ENCODE data around the gene NR1I3. TPM values are rescaled to one million over a fixed set of nuclear protein-coding genes. Genes with fewer than 3 reads are reported as not detected.

Gene NR1I3
- total RNA-seq, 1 donor from 2014 or later, result not detected

DNA sequence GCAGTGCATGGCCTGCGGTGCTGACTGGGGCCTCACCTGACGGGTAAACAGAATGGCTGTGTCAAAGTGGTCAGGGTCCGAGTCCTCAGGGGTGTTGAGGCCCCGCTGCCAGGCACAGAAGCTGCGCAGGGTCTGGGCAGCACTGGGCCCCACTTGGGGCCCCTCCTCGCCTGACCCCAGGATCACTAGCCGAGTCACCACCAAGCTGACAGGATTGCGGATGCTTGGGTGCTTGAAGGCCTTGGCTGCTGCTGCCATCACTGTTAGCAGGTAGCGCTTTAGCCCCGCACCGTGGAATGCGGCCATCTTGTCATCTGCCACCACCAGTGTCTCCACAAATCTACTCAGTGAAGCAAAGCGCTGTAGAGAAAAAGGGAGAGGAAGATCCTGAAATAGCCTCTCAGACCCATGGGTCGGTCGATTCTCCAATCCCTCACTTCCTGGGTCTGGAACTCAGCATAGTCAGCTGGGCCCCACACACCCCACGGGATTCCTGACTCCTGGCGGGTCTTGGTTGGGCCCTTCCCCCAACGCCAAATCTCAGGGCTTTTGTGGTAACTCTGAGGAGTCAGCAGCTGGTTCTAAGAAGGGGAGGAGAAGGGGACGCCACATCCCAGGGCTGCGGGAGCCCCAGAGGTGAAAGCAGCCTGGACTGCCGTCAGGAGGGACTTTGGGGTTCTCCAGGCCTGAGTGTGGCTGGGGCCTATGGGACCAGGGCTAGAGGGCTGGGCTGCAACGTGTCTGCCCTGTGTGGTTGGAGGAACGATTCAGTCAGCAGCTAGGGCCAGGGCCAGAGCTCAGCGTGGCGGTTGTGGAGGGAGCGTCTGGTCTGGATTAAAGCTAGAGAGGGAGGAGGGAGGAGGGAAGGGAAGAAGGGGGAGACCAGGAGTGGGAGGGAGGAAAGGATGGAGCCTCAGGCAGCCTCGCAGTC is 41.2 kb downstream of the NR1I3 start:
- intact Hi-C loops (cut with micrococcal nuclease), result no loop called here

DNA sequence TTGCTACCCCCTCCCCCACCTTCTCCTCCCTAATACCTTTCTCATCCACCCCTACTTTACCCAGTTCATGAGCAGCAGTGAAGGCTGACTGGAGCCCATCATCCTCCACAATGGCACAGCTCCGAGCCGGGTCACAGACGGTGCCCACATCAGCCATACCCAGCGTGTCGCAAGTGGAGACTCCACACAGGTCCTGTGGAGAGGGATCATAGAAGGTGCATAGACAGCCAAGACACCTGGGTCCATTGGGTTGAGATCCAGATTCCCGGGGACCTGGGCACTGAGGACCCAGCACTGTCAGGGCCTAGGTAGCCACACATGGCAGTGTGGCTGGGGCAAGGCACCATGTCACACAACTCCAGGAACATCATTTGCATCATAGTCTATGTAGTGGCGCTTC is 41.9 kb downstream of the NR1I3 start:
- intact Hi-C loops (cut with micrococcal nuclease), result no loop called here

DNA sequence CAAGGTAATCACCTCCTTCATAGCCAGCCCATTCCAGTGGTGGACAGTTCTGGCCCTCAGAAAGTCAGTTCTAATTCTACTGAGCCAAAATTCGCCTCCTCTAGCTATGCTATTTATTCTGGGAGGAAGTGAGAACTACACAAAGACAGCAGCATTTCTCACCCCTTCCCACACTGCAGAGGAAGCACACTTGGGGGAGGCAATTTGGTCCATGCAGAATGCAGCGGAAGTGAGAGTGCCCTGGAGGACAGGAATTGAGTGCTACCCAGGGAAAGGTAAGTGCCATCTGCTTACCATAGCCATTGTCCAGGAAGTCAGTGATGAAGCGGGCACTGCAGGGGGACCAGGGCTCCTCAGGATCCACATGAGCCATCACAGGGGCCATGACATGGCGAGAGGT is 42.8 kb downstream of the NR1I3 start:
- intact Hi-C loops (cut with micrococcal nuclease), result no loop called here

DNA sequence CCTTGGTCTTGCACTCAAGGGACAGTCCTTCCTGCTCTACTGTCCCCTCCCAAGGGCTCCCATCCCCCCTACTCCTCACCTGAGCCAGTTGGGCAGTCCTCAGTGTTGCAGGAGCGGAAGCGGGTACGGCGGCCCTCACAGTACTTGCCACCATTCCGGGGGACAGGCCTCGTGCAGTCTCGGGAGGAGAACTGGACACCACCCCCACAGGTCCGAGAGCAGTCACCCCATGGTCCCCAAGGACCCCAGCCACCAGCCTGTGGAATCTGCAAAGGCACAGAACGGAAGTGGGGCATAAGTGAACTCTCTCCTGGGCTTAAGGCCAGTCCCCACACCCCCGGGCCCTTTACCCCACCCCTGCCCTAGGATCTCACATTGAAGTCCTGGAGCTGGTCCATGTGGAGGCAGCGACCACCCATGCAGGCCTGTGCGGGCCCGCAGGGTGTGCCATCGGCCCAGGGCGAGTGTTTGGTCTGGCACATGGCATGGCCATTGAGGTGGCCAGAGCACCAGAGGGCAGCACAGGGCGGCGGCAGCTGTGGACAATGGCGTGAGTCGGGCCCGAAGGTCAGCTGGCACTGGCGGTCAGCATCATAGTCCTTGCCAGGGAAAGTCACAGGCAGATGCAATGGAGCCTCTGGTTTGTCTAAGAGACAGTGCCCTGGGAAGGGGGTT is 44.3 kb downstream of the NR1I3 start:
- intact Hi-C loops (cut with micrococcal nuclease), result loop anchor here (2.0 kb wide), 1 partner anchor 17 kb away; no protein-coding TSS in a partner anchor

DNA sequence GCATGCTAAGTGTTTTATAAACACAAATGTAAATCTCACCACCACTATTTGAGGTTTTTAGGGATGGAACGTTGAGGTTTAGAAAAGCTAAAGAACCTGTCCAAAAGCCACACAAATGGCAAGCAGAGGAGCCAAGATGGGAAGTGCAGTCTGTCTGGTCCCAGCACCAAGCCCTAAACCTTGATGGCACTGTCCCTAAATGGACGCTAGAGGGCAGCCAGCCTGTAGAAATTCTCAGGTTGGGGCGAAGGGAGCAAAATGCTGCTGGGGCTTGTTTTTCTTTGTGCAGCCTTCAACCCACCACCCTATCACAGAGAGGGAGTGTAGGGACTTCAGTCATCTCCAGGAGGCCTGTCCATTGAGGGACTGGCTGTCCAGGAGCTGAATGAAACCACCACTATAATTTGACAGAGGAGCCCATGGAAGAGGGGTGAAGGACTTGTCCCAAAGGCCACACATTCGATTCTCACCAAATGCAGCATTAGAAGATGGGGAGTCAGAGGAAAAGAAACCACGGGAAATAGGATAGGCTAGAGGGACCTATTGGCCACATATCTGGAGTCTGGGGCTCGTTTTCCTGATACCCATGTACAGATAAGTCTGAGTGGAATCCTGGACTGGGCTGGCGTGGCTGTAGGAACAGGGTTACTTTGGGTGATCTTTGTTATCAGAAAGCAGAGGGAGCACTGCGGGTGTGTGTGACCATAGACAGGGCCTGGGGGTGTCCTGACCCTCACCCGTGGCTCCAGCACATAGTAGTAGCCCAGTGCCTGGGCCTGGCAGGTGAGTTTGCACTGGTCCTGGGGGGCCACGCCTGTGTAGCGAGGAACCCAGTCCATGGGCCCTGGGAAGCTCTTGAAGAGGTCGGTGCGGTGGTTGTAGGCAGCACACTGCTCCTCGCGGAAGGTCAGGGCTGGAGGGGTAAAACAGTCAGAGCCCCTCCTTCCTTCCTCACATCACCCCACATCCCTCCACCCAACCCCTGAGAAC is 45.2 kb downstream of the NR1I3 start:
- intact Hi-C loops (cut with micrococcal nuclease), result loop anchor here (1.0 to 2.0 kb wide), 7 partner anchors 10 to 190 kb away; partner anchors contain the start of genes B4GALT3 and NDUFS2

DNA sequence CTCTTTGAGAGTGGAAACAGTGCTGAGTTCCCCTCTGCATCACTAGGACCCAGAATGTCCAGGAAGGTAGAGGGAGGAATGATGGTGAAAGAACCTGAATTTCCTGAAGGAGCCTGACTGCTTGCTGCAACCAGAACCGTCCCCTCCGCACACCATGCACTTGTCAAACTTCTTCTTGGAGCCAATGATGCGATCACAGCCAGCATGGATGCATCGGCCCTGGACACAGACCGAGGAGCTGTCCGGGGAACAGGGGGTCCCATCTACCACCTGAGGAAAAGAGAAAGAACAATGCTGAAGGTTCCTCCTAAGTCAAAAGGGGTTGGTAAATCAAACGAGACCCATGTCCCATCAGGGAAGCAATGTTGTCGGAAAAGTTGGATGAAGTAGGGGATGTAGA is 46.0 kb downstream of the NR1I3 start:
- intact Hi-C loops (cut with micrococcal nuclease), result loop anchor here (1.0 to 2.0 kb wide), 7 partner anchors 10 to 190 kb away; partner anchors contain the start of genes B4GALT3 and NDUFS2

DNA sequence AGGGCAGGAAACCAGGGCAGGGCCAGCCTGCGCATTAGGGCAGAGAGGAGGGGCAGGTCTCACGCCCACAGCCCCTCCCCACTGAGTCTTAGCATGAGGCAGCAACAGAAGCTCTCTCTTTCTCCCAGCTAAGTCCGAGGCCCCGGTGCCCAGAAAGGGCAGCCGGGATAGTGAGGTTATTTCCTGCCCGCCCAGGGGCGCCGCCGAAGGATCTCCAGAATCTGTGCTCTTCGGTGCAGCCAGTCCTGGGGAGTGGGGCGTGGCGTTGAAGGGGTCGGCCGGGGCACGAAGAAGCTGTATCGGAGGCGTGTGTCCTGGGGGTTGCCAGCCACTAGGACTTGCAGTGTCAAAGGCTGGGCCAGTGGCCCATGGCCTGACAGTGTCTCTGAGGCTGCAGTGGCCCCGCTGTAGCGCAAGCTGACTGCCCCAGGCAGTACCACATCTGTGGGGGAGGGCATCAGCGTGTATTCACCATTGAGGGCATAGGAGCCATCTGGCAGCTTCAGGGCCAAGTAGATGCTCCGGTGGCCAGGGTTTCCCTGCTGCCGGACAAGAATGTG is 47.0 kb downstream of the NR1I3 start:
- intact Hi-C loops (cut with micrococcal nuclease), result no loop called here

DNA sequence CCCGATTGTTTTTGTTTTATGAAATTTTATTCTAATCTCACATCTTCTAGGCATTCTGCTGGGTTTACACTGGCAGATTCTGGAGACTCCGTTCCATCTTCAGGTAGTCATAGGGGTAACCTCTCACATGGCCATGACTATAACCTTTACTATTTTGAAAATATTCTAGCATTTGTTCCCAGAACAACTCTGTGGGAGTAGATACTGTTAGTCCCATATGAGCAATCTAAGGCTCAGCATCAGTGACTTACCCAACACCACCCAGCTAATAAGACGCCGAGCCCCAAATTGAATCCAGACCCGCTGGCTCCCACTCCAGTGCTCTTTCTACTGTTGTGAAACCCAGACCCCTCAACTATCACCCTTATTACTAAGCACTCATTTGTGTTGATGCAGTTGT is 49.0 kb downstream of the NR1I3 start:
- intact Hi-C loops (cut with micrococcal nuclease), result no loop called here

DNA sequence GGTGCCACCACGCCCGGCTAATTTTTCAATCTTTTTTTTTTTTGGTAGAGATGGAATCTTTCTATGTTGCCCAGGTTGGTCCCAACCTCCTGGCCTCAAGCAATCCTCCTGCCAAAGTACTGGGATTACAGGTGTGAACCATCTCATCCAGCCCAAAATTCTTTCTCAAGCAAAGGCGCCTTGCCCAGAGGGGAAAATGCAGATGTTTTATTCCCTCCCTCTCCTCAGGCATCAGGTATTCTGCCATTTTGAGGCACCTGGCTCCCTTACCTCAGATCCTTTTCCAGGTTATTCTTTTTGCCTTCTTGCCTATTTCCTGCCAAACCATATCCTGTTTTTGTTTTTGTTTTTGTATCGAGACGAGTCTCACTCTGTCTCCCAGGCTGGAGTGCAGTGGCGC is 49.6 kb downstream of the NR1I3 start:
- intact Hi-C loops (cut with micrococcal nuclease), result no loop called here

DNA sequence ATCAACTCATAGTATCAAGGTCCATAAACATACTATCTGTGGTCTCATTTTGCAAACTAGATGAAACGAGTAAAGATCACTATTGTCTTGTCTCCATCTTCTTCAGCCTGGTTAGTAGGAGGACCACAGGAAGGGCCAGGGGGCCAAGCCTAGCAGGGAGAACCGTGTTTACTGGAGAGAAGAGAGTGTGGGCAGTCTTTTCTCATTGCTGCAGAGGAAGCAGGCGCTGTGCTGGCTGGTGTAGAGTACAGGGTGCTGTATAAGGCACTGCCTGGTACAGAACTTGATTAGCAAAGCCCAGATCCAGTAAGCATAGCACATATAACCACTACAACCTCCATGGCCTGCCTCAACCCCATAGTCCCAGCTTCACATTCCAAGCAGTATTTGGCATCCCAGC is 50.7 kb downstream of the NR1I3 start:
- intact Hi-C loops (cut with micrococcal nuclease), result loop anchor here (1.0 kb wide), 1 partner anchor 10 kb away; the partner anchor contains the start of gene B4GALT3

DNA sequence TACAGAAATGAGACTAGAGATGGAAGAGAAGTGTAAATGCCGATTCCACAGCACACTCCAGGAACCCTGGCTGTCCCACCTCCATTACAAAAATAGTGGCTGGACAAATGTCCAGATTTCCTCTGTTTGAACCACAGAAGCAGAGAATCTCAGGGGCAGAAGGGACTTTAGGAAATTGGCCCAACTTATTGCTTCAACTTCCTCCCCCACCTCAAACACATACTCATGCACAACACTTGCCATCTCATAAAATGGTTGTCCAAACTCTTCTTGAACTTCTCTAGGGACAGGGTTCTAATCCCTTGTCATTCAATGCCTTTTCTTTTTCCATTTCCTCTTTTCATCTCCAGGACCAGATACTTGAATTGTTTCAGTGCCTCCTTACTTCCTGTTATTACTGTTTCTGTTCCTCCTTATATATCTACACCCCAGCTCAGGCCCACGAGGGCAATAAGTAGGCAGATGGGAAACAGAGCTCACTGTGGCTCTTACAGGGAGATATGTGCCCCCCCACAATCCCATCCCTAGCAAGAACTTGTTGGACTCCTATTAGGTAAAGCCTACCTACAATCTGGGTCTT is 52.2 kb downstream of the NR1I3 start:
- intact Hi-C loops (cut with micrococcal nuclease), result loop anchor here (1.0 kb wide), 2 partner anchors 16 to 33 kb away; partner anchors contain the start of genes NDUFS2 and UFC1

DNA sequence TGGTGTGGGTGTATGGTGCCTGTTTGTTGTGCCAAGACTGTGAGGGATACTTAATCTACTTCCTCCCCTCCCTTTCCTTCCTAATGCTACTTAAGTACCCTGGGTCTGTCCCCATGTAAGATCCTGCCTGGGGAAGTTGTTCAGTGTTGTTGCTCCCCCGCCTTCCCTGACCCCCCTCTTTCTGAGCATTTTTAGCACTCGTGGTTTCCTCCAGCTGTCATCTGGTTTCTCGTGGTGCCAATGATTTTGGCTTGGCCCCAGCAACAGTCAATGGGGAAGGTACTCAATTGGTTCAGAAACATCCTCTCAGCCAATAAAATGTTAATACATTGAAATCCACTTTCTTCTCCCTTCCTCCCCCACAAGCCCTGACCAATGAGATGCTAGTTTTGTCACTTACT is 52.7 kb downstream of the NR1I3 start:
- intact Hi-C loops (cut with micrococcal nuclease), result loop anchor here (1.0 kb wide), 2 partner anchors 17 to 32 kb away; partner anchors contain the start of genes NDUFS2 and UFC1

DNA sequence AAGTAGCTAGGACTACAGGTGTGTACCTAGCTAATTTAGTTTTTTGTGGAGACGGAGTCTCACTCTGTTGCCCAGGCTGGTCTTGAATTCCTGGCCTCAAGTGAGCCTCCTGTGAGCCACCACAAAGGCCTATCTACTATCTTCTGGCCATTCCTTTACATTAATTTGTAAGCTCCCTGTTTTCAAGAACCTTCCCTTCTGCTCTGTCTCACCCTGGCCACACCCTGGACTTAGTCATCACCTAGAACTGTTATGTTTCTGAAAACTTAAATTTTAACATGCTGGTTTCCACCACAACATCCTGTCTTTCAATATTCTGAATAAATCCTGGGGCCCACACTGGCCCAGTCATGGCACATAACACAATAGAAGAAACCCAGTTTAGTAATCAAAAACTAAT is 55.8 kb downstream of the NR1I3 start:
- intact Hi-C loops (cut with micrococcal nuclease), result loop anchor here (1.0 kb wide), 3 partner anchors 10 to 43 kb away; partner anchors contain the start of gene PPOX

DNA sequence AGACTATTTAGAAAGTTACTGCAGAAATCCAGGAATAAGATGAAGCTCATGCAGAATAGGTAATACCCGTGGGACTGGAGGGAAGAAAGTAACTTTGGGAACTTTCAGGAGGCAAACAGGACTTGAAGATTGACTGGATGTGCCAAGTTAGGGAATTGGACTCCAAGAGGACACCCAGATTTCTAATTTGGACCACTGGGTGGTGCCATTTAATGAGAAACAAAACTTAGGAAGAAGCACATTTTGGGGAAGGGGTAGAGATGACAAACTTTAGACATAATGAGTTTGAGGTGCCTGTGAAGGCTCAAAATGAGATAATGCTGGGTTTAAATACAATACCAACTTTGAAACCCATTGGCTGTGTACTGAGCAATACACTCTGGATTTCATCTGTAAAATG is 57.4 kb downstream of the NR1I3 start:
- intact Hi-C loops (cut with micrococcal nuclease), result no loop called here

DNA sequence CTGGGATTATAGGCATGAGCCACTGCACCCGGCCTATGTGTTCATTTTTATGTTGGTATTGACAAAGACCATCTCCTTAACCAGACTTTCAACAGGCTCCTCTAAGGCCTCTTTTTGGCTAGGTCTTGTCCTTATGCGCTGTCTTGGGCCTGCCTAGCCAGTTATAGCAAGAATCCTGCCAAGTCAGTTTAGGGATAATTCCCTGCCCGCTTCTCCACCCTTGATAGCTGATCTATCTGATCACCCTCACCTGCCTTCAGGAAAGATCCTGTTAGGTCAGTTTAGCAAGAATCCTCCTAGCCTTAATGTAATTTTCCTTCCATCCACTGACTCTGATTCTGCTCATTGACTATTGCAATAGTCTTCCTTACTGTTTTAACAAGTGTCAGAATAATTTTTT is 58.3 kb downstream of the NR1I3 start:
- intact Hi-C loops (cut with micrococcal nuclease), result no loop called here

Other genes with a start within 250 kb of the NR1I3 start
- 17.4 and 19.7 TPM in 2 replicates for gene F11R, start 217.1 kb downstream of the NR1I3 start, total RNA-seq
- 40.8 and 43.5 TPM in 2 replicates for gene TSTD1, start 199.2 kb downstream of the NR1I3 start, total RNA-seq
- 78.3 and 86.9 TPM in 2 replicates for gene USF1, start 192.2 kb downstream of the NR1I3 start, total RNA-seq
- gene ARHGAP30, start 168.3 kb downstream of the NR1I3 start, total RNA-seq, result 301 and 314 TPM in 2 replicates
- not detected in 2 replicates for gene NECTIN4, start 148.6 kb downstream of the NR1I3 start, total RNA-seq
- gene KLHDC9, start 139.8 kb downstream of the NR1I3 start, total RNA-seq, result not detected in 2 replicates
- 71.4 and 71.5 TPM in 2 replicates for gene PFDN2, start 120.2 kb downstream of the NR1I3 start, total RNA-seq
- 39.1 and 40.6 TPM in 2 replicates for gene NIT1, start 120.1 kb downstream of the NR1I3 start, total RNA-seq
- 41.5 and 47.6 TPM in 2 replicates for gene DEDD, start 105.5 kb downstream of the NR1I3 start, total RNA-seq
- 109 TPM in 2 replicates for gene UFC1, start 84.2 kb downstream of the NR1I3 start, total RNA-seq
- gene USP21, start 78.7 kb downstream of the NR1I3 start, total RNA-seq, result 30.6 and 33.6 TPM in 2 replicates
- 29.5 and 30.7 TPM in 2 replicates for gene PPOX, start 71.8 kb downstream of the NR1I3 start, total RNA-seq
- 56.3 and 58.4 TPM in 2 replicates for gene B4GALT3, start 60.7 kb downstream of the NR1I3 start, total RNA-seq
- gene ADAMTS4, start 39.1 kb downstream of the NR1I3 start, total RNA-seq, result 2.2 and 2.4 TPM in 2 replicates
- 82.8 and 88.5 TPM in 2 replicates for gene NDUFS2, start 35.8 kb downstream of the NR1I3 start, total RNA-seq
- gene FCER1G, start 22.9 kb downstream of the NR1I3 start, total RNA-seq, result 1.7 and 2.9 TPM in 2 replicates
- not detected in 2 replicates for gene APOA2, start 14.6 kb downstream of the NR1I3 start, total RNA-seq
- 26.4 and 27.1 TPM in 2 replicates for gene TOMM40L, start 12.1 kb downstream of the NR1I3 start, total RNA-seq
- gene PCP4L1, start 20.5 kb upstream of the NR1I3 start, total RNA-seq, result 0.15 and 0.29 TPM in 2 replicates
- gene MPZ, start 71.8 kb upstream of the NR1I3 start, total RNA-seq, result 6.1 and 7.0 TPM in 2 replicates
- 171 TPM in 2 replicates for gene SDHC, start 76.2 kb upstream of the NR1I3 start, total RNA-seq
- not detected in 2 replicates for gene CFAP126, start 129.7 kb upstream of the NR1I3 start, total RNA-seq